Ascending aorta (tissue), 2 donors: Measurements from ENCODE around the gene MIAT. TPM values are rescaled to one million over a fixed set of nuclear protein-coding genes. Genes with fewer than 3 reads are reported as not detected.

Experiments used
- DNase-seq, 2 donors: peaks; one replicate each; pipeline ENCODE4 v3.0.0-alpha.2; 2019; ENCODE audit warnings: low spot score in 2 of 2
- H3K27ac ChIP-seq, 2 donors: fragments of 200-600 bp; sonication (generic); one replicate each; pipeline ENCODE4 v1.5.1; 2016 to 2017; ENCODE audit warnings: mild to moderate bottlenecking in 1 of 2
- H3K27me3 ChIP-seq: fragments of 200-600 bp; sonication (generic); one replicate; pipeline ENCODE4 v1.5.1; 2017
- H3K36me3 ChIP-seq, 2 donors: fragments of 200-600 bp; sonication (generic); one replicate each; pipeline ENCODE4 v1.5.1; 2016
- H3K4me1 ChIP-seq, 2 donors: fragments of 200-600 bp; sonication (generic); one replicate each; pipeline ENCODE4 v1.5.1; 2016 to 2017; ENCODE audit warnings: mild to moderate bottlenecking in 1 of 2
- H3K4me3 ChIP-seq, 2 donors: fragments of 200-600 bp; sonication (generic); one replicate each; pipeline ENCODE4 v1.5.1; 2016 to 2017; ENCODE audit warnings: mild to moderate bottlenecking in 1 of 2
- H3K9me3 ChIP-seq, 2 donors: fragments of 200-600 bp; sonication (generic); one replicate each; pipeline ENCODE4 v1.5.1; 2016
- intact Hi-C: fragments of 100-400 bp; cut with DNase I; formaldehyde crosslinking; loops from one replicate; pipeline ENCODE4 v1.15.1; 2023
- total RNA-seq: library from RNA; depleted of rRNA; stranded (reverse); fragments of >200 nt; gene quantifications from one replicate; pipeline ENCODE4 v1.1.0, GENCODE V29; 2016
- TF ChIP-seq, protein P1 (sequence below), 3 experiments: fragments of 200-600 bp in 2 of 3; fragments of 450-650 bp in 1 of 3; sonication (generic) in 2 of 3; IDR thresholded peaks; one replicate each; pipeline ENCODE4 v1.5.1; 2016 to 2019; ENCODE audit warnings: antibody characterized with exemption in 3 of 3, mild to moderate bottlenecking in 1 of 3, moderate library complexity in 1 of 3

Gene MIAT
- total RNA-seq, 1 donor from 2014 or later, result 0.53 TPM

GRCh38 chr22:26714971-26715370, 57.6 kb downstream of the MIAT start:
- TF ChIP-seq, protein P1, sequence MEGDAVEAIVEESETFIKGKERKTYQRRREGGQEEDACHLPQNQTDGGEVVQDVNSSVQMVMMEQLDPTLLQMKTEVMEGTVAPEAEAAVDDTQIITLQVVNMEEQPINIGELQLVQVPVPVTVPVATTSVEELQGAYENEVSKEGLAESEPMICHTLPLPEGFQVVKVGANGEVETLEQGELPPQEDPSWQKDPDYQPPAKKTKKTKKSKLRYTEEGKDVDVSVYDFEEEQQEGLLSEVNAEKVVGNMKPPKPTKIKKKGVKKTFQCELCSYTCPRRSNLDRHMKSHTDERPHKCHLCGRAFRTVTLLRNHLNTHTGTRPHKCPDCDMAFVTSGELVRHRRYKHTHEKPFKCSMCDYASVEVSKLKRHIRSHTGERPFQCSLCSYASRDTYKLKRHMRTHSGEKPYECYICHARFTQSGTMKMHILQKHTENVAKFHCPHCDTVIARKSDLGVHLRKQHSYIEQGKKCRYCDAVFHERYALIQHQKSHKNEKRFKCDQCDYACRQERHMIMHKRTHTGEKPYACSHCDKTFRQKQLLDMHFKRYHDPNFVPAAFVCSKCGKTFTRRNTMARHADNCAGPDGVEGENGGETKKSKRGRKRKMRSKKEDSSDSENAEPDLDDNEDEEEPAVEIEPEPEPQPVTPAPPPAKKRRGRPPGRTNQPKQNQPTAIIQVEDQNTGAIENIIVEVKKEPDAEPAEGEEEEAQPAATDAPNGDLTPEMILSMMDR (IDR thresholded peaks at IDR 0.05), result no peak
- Histone ChIP-seq H3K36me3 (peaks cover 0 to 10% of the 10 kb centered on the region in 2 donors), H3K9me3 (no peaks in the 10 kb centered on the region), H3K4me3 (no peak overlapping the region), H3K27me3 (no peaks in the 10 kb centered on the region), H3K4me1 (peaks cover 0 to 4% of the 10 kb centered on the region in 2 donors), H3K27ac (no peak overlapping the region)
- no peak for DNase-seq
- intact Hi-C loops, result no loop called here

- H3K4me1 ChIP-seq, result peaks cover 0 to 4% of the 10 kb centered on the region in 2 donors
- no peaks in the 10 kb centered on the region for H3K9me3 ChIP-seq
- no peaks in the 10 kb centered on the region for H3K27me3 ChIP-seq
- H3K27ac ChIP-seq, result no peak overlapping the region
- DNase-seq, result no peak
- H3K36me3 ChIP-seq, result peaks cover 0 to 10% of the 10 kb centered on the region in 2 donors
- no peak overlapping the region for H3K4me3 ChIP-seq
- intact Hi-C loops, result no loop called here
- TF ChIP-seq, protein P1 (IDR thresholded peaks at IDR 0.05), result no peak
These were observed 58.1 kb downstream of the MIAT start for GRCh38 chr22:26715392-26715936.

GRCh38 chr22:26718488-26718887, 61.1 kb downstream of the MIAT start:
- TF ChIP-seq, protein P1 (IDR thresholded peaks at IDR 0.05), result no peak
- Histone ChIP-seq H3K4me3 (no peak overlapping the region), H3K36me3 (peaks cover 7 to 24% of the 10 kb centered on the region in 2 donors), H3K9me3 (no peaks in the 10 kb centered on the region), H3K4me1 (peaks cover 0 to 3% of the 10 kb centered on the region in 2 donors), H3K27ac (no peak overlapping the region), H3K27me3 (no peaks in the 10 kb centered on the region)
- DNase-seq, result no peak
- intact Hi-C loops, result no loop called here

DNA sequence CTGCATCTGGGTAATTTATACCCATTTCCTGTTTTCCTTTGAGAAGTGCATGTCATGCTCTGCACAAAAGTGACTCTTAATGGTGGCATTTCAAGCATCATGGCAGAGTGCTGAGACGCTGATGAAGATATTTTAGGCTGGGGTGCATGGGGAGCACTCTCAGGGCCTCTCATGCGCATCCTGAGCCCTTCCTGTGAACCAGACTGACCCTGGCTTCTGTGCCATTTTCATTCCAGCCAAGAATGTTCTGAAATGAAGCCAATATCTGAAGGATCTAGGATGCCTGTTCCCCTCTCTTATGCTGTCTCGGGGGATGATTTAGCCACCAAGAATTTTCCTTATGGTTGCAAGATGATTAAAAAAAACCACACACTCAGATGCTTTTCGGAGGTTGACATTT, 61.5 kb downstream of the MIAT start:
- intact Hi-C loops, result no loop called here
- no peak overlapping the region for H3K27ac ChIP-seq
- H3K36me3 ChIP-seq, result peaks cover 7 to 24% of the 10 kb centered on the region in 2 donors

GRCh38 chr22:26722159-26722558, 64.8 kb downstream of the MIAT start:
- intact Hi-C loops, result no loop called here
- H3K9me3 ChIP-seq, result no peaks in the 10 kb centered on the region
- no peak overlapping the region for H3K27ac ChIP-seq
- peaks cover 7 to 34% of the 10 kb centered on the region in 2 donors for H3K36me3 ChIP-seq
- no peaks in the 10 kb centered on the region for H3K27me3 ChIP-seq
- no peaks in the 10 kb centered on the region for H3K4me1 ChIP-seq
- TF ChIP-seq, protein P1 (IDR thresholded peaks at IDR 0.05), result no peak
- no peak for DNase-seq
- H3K4me3 ChIP-seq, result no peak overlapping the region

More for the DNA sequence above, 61.5 kb downstream of the MIAT start:
- TF ChIP-seq, protein P1 (IDR thresholded peaks at IDR 0.05), result no peak
- no peak overlapping the region for H3K4me3 ChIP-seq
- no peaks in the 10 kb centered on the region for H3K27me3 ChIP-seq
- no peaks in the 10 kb centered on the region for H3K9me3 ChIP-seq
- no peaks in the 10 kb centered on the region for H3K4me1 ChIP-seq
- DNase-seq, result no peak

- Histone ChIP-seq H3K4me3 (no peak overlapping the region), H3K4me1 (no peaks in the 10 kb centered on the region), H3K27ac (no peak overlapping the region), H3K9me3 (no peaks in the 10 kb centered on the region), H3K36me3 (peaks cover 7 to 26% of the 10 kb centered on the region in 2 donors), H3K27me3 (no peaks in the 10 kb centered on the region)
- TF ChIP-seq, protein P1 (IDR thresholded peaks at IDR 0.05), result no peak
- intact Hi-C loops, result no loop called here
- no peak for DNase-seq
These were observed 67.0 kb downstream of the MIAT start for GRCh38 chr22:26724414-26724813.
